ENCODE measurements around the gene ADAP1. TPM values are rescaled to one million over a fixed set of nuclear protein-coding genes. Genes with fewer than 3 reads are reported as not detected.

Gene ADAP1
- total RNA-seq, 1 donor = 1.3 TPM

DNA sequence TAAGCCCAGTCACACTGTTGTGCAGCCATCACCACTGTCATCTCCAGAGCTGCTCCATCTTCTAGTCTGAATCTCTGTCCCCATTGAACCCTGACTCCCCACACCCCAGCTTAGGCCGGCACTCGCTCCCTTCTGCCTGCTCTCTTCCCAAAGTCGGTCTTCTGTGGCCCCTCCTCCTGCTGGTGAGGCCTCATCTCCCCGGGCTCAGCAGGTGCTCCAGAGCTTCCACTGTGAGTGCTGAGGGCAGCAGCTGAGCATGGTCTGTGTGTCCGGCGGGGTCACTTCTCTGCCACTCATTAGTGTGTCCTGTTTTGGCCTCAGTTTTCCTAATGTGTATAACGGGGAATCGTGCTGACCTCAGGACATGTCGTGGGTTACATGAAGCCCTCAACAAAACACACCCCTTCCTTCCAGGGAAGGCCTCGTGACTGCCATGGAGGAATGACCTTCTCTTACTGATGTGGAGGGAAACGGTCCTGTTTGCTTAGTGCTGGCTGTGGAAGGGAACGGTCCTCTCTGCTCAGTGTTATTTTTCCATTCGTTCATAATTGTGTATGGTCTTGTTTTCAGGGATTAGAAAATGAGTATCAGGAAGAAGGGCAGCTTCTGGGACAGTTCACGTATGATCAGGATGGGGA, 82.5 kb downstream of the ADAP1 start:
- TF ChIP-seq, protein P1, sequence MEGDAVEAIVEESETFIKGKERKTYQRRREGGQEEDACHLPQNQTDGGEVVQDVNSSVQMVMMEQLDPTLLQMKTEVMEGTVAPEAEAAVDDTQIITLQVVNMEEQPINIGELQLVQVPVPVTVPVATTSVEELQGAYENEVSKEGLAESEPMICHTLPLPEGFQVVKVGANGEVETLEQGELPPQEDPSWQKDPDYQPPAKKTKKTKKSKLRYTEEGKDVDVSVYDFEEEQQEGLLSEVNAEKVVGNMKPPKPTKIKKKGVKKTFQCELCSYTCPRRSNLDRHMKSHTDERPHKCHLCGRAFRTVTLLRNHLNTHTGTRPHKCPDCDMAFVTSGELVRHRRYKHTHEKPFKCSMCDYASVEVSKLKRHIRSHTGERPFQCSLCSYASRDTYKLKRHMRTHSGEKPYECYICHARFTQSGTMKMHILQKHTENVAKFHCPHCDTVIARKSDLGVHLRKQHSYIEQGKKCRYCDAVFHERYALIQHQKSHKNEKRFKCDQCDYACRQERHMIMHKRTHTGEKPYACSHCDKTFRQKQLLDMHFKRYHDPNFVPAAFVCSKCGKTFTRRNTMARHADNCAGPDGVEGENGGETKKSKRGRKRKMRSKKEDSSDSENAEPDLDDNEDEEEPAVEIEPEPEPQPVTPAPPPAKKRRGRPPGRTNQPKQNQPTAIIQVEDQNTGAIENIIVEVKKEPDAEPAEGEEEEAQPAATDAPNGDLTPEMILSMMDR (IDR thresholded peaks at IDR 0.05; ENCODE audit: insufficient read depth, low read depth, low read length) = no peak
- no peak for DNase-seq (ENCODE audit: low read depth)
- no peak overlapping the region for H3K4me3 ChIP-seq (ENCODE audit: low read depth, low read length)

DNA sequence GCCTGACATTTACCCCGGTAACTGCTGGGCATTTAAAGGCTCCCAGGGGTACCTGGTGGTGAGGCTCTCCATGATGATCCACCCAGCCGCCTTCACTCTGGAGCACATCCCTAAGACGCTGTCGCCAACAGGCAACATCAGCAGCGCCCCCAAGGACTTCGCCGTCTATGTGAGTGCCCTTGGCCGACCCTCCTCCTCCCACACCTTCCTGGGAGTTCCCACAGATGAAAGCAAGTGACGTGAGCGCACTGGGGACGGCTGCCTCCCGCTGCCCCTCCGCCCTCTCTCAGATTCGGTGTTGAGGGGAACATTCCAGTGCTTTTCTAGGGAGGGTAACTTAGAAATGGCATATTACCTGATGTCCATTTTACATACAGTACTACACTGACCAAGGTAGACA, 85.1 kb downstream of the ADAP1 start:
- no peak overlapping the region for H3K4me3 ChIP-seq (ENCODE audit: low read depth, low read length)
- TF ChIP-seq, protein P1 (IDR thresholded peaks at IDR 0.05; ENCODE audit: insufficient read depth, low read depth, low read length) = no peak
- DNase-seq (ENCODE audit: low read depth) = no peak

DNA sequence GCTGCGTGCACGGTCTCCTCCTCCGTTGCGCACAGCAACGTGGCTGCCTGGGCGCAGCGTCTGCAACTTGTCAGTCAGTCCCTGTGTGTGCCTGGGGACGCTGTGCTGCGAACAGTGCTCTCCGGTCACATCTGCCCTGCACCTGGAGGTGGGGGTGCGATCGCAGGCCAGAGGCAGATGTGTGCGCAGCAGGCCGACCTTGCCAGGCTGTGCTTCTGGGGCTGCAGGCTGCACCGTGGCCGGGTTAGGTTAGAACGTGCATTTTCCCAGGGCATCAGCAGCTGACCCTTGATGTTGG, 86.3 kb downstream of the ADAP1 start:
- no peak overlapping the region for H3K4me3 ChIP-seq (ENCODE audit: low read depth, low read length)
- no peak for DNase-seq (ENCODE audit: low read depth)
- TF ChIP-seq, protein P1 (IDR thresholded peaks at IDR 0.05; ENCODE audit: insufficient read depth, low read depth, low read length) = no peak

DNA sequence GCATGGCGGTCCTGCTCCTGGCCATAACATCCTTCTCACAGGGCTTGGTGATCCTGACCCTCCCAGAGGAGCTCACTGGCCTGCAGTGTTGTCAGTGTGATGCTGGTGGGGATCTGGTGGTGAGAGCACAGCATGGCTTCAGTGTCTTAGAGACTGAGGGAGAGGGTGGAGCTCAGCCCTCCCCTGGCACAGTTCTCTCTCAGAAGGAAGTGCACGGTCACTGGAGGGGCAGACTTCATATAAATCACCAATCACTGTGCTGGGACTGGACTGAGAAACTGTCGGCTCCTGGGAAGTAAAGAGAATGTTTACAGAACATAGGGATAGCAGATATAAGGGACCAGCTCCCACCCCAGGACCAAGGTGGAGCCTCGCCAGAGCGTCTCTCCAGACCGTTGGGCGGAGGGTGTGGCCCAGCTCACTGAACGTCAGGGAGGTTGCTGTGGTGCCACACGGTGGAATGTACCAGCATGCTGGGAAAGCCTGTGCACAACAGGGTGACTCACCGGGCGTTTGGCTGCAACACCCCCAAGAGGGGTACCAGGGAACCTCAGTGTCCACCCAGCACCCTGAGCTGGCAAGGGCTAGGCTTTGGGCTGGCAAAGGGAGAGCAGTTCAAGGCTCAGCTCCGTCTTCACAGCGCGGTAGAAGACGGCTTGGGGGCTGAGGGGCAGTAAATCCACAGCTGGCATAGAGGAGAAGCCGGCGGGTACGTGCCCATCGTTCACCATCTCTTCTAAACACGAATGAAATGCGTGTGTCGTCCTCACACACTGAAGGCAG, 86.9 kb downstream of the ADAP1 start:
- TF ChIP-seq, protein P1 (IDR thresholded peaks at IDR 0.05; ENCODE audit: insufficient read depth, low read depth, low read length) = no peak
- no peak overlapping the region for H3K4me3 ChIP-seq (ENCODE audit: low read depth, low read length)
- DNase-seq (ENCODE audit: low read depth) = peak; percentile 73

DNA sequence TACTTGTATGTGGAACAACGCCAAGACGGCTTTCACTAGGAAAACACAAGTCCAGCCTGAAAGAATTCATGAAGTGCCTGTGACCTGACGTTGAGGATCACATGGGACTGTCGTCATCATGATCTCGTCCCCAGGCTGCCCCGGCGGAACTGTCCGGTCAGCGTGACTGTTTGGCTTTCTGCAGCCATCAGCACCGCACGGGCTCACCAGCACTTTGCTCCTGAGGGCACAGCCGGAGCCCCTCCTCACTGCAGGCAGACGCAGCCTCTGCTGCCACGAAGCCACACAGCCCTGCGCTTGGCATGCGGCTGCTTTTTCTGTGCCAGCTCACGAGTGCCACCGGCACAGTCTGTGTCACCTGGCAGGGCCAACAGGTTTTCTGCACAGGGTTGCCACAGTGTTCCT, 87.5 kb downstream of the ADAP1 start:
- TF ChIP-seq, protein P1 (IDR thresholded peaks at IDR 0.05; ENCODE audit: insufficient read depth, low read depth, low read length) = no peak
- no peak overlapping the region for H3K4me3 ChIP-seq (ENCODE audit: low read depth, low read length)
- peak; percentile 90 for DNase-seq (ENCODE audit: low read depth)

DNA sequence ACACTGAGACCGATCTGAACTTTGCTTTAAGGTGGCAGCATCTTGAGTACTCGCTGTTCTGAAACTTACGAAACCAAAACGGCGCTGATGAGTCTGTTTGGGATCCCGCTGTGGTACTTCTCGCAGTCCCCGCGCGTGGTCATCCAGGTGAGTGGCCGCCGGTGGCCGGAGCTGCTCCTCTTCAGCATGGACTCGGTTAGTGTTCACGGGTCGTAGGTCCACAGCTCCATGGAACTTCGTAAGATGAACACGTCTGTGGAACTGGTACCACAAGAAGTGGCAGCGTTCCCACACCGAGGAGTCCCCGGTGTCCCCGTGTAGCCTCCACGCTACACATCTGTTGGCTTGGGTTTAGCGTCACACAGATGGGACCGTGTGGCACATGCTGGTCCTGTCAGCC, 88.6 kb downstream of the ADAP1 start:
- TF ChIP-seq, protein P1 (IDR thresholded peaks at IDR 0.05; ENCODE audit: insufficient read depth, low read depth, low read length) = no peak
- H3K4me3 ChIP-seq (ENCODE audit: low read depth, low read length) = no peak overlapping the region
- DNase-seq (ENCODE audit: low read depth) = no peak

Data from fibroblast of villous mesenchyme (primary cell).